Heart left ventricle (tissue), 13 donors: ENCODE results near the gene LUC7L.

Experiments used
- CTCF ChIP-seq, 12 donors: fragments of 200-600 bp; sonication (generic) in 4 of 12; IDR thresholded peaks; one replicate each; pipeline versions ENCODE4 v1.5.0 to v1.8.0; 2018 to 2022; ENCODE audit warnings: antibody characterized with exemption in 12 of 12, mild to moderate bottlenecking in 5 of 12
- POLR2A ChIP-seq, 2 donors: fragments of 450-650 bp; IDR thresholded peaks; one replicate each; pipeline ENCODE4 v1.6.1; 2017; ENCODE audit warnings: antibody characterized with exemption in 2 of 2, mild to moderate bottlenecking in 2 of 2, moderate library complexity in 2 of 2
- donor health status: ischemic (EF 13 %, LVEDD 7.1; RV severe dilation, severe dysfunction).
- donor health status: DM: no; HTN: yes; CAD: no.
- donor health status: DM: no; HTN: no; CAD: no.
- donor health status: ischemic (EF 25% LVEDD 6.9; RV normal size, moderate dysfunction).
- donor health status: ischemic (EF 25% LVEDD 5.7; RV mildly dilated, moderate dysfunction).
- donor health status: ischemic (EF 35%, LVEDD 5.7; RV mildly dilated, moderate dysfunction).
- donor health status: nonischemic (EF 11% LVEDD 7.7; RV severe dilation, severe dysfunction).
- donor health status: DM: yes; HTN: yes; CAD: no.
- donor health status: PGD.
- donor health status: ischemic (EF 29% LVEDD 5.4; RV normal size, mild dysfunction).
- donor health status: nonischemic (EF 23%, LVEDD 6.1; RV moderate dilation, normal function).

- no peak for TF ChIP-seq CTCF (IDR thresholded peaks at IDR 0.05)
- no peak for TF ChIP-seq POLR2A (IDR thresholded peaks at IDR 0.05)
Observed at GRCh38 chr16:170788-171187, 58.5 kb downstream of the LUC7L start.
